COLO829 (cell line): Measurements from ENCODE around the gene MAP7D3.
"Not testable (repeated sequence)": the region's sequence is repeated elsewhere in the genome, so short reads cannot be mapped to it uniquely, and the experiment has no call there.

Source experiments
- DNase-seq: peaks from one replicate; pipeline ENCODE4 v3.0.0; 2012; ENCODE audit warnings: low spot score

The MAP7D3 gene, protein sequence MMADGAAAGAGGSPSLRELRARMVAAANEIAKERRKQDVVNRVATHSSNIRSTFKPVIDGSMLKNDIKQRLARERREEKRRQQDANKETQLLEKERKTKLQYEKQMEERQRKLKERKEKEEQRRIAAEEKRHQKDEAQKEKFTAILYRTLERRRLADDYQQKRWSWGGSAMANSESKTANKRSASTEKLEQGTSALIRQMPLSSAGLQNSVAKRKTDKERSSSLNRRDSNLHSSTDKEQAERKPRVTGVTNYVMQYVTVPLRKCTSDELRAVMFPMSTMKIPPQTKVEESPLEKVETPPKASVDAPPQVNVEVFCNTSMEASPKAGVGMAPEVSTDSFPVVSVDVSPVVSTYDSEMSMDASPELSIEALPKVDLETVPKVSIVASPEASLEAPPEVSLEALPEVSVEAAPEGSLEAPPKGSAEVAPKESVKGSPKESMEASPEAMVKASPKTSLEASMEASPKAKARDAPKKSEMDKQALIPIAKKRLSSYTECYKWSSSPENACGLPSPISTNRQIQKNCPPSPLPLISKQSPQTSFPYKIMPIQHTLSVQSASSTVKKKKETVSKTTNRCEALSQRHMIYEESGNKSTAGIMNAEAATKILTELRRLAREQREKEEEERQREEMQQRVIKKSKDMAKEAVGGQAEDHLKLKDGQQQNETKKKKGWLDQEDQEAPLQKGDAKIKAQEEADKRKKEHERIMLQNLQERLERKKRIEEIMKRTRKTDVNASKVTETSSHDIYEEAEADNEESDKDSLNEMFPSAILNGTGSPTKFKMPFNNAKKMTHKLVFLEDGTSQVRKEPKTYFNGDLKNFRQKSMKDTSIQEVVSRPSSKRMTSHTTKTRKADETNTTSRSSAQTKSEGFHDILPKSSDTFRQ

DNA sequence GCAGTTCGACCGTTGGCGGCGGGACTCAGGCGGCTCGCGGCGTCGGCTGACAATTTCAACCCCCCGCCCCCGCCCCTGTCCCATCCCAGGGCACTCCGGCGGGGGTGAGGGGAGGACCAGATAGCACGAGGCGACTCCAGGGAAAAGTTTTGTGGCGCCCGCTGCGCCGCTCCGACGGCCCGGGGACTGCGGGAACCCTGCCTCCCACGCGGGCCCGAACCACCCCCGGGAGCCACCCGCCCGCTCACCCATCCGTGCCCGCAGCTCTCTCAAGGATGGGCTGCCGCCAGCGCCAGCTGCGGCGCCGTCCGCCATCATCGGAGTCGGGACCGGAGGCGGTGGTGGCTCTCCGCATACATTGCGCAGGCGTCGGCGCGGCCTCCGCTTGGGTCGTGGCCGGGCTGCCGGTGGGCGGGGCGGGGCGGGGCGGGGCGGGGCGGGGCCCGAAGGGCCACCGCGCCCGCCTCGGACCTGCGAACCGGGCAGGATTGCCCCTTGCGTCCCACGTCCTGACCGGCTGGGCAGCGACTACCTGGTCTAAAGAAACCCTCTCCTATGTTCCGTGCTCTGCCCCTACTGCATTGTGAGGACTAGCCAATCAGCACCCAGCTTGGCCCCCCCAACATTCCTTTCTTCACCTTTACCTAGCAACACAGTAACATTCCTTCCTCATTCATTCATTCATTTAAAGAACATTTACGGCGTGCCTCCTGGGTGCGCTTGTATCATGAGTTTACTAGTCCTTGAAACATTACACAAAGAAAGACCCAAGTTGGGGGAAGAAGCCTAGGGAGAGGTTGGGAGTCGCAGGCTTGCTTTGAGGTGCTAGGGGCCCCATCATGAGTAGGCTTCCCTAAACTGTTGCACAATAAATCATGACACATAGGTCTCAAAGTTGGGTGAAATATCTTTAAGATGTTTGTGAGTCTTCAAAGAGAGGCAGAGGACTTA, at the start of gene MAP7D3:
Gene MAP7D3 (minus strand): TSS at position 360 of the 951 bp plus-strand sequence. CDS start 42 bp downstream, at position 318.
- DNase-seq, result peak; percentile 62

DNA sequence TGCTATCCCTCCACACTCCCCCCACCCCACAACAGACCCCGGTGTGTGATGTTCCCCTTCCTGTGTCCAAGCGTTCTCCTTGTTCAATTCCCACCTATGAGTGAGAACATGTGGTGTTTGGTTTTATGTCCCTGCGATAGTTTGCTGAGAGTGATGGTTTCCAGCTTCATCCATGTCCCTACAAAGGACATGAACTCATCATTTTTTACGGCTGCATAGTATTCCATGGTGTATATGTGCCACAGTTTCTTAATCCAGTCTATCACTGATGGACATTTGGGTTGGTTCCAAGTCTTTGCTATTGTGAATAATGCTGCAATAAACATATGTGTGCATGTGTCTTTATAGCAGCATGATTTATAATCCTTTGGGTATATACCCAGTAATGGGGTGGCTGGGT, 49.5 kb upstream of the MAP7D3 start, which contains the start of gene ADGRG4:
Gene ADGRG4 (plus strand): TSS at position 243 of the 400 bp plus-strand sequence. CDS start 7,815 bp downstream, outside the sequence.
- DNase-seq, result not testable (repeated sequence)

DNA sequence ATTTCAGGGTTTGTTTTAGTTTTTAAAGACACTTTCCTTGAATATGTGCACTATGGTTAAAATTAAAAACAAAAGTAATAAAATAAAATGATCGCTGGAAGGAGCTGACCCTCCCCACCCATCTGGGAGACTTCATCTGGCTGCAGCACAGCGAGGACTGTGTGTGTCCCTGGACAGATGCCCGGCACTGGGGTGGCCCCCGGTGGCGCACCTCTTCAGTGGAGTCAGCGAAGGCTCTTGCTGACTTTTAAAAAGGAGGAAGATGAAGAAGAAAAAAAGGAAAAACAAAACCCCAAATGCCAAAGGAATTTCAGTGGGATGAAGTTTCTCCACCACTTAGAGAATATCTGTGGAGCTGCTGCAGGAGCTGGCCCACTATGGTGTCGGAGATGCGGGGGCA, 44.2 kb upstream of the MAP7D3 start:
- DNase-seq, result no peak

DNA sequence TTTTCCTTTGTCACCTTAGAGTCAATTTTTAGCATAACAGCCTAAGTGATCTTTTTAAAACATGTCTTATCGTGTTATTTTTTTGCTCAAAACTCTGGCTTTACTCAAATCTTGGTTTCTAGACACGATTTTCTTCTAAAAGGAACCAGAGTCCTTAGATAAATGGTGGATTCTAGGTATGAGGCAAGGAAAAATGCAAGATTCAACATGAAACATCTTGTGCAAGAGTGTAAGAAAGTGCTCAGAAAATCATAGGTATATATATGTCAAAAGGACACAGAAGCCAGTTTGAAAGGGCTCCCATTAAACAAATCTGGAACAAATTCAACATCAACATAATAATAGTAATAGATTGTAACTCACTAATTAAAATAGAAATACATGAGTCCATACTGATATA, 41.5 kb upstream of the MAP7D3 start:
- no peak for DNase-seq

DNA sequence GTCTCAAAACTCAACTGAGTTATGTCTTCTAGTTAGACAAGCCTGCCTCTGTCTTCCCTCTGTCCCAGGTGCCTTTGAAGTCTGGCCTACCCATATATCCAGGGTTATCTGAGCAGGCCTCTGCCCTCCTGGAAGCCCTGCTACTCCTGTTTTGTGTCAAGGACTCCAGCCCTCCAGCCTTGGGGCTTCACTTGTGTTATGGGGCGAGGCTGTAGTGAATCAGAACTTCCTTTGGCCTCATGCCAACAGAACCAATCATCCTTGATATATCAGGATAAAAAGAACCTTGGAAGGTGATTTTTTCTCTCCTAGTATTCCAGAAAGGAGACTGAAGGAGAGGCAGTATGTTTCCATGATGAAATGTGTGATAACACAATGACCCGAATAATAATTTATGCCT, 40.6 kb upstream of the MAP7D3 start:
- no peak for DNase-seq

DNA sequence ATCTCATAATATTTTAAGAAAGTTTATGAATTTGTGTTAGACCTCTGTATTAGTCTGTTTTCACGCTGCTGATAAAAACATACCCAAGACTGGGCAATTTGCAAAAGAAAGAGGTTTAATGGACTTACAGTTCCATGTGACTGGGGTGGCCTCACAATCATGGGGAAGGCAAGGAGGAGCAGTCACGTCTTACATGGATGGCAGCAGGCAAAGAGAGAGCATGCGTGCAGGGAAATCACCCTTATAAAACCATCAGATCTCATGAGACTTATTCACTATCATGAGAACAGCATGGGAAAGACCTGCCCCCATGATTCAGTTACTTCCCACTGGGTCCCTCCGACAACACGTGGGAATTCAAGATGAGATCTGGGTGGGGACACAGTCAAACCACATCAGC, 35.2 kb upstream of the MAP7D3 start:
- DNase-seq, result not testable (repeated sequence)

DNA sequence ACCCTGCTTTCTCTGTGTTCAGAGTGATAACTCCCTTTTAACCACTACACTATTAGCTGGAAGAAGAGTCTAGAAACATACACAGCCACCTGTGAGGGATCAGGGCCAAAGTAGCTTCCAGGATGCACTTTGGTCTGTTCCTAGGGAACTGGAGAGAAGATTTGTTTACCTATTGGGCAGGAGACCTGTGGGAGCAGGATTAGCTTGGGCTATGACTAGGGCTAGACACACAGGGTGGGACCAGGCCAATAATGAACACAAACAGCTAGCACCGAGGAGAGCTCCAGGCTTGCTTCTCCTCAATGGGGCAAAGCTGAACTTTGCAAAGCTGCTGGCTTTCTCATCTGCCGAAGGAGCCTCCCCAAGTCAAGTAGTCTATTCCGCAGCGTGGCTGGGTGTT, 24.4 kb upstream of the MAP7D3 start:
- no peak for DNase-seq

DNA sequence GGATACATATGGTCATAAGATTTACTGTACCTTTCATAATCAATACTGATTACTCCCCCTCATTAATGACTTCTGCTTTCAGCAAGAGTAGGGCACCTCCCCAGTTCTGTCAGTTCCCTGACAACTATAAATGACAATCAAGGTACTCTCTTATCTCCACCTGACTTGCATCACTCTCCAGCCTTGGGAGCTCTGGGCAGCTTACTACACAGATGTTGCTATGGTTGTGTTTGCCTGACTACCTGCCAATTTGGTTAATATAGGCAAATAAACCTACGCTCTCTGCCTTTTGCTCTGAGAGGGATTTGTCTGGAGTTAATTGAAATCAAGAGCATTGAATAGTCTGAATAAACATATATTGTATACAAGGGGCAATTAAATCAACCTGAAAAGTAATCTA, 22.8 kb upstream of the MAP7D3 start:
- no peak for DNase-seq

DNA sequence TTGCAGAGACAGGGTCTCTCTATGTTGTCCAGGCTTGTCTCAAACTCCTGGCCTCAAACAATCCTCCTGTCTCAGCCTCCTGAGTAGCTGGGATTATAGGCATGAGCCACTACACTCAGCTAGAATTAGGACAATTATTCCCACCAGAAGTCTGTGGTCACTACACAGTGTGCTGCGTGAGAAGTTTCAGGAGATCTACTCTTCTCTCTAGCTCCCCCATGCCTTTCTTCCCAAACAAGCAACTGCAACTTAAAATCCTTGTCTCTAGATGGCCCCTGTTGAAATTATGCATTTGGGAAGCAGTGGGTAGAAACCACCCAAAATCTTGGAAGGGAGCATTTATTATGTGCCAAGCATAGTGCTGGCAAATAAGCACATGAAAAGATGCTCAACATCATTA, 21.1 kb upstream of the MAP7D3 start:
- no peak for DNase-seq

DNA sequence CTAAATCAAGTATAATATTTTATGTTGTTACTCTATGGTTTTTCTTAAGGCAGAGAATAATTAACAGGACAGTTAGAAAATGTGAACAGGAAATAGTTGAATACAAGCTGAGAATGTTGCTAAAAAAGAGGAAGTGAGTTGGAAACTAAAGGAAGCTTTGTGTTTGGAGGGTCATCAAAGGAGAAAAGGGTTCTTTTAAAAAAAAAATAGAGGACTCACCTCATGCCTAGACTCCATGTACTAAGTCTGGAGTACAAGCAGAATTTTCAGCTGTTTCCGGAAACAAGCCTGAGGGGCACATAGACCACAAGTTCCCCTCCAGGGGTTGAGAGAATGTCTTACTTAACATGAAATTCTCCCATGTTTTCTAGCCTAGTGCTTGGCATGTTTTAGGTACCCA, 20.1 kb upstream of the MAP7D3 start:
- DNase-seq, result no peak

DNA sequence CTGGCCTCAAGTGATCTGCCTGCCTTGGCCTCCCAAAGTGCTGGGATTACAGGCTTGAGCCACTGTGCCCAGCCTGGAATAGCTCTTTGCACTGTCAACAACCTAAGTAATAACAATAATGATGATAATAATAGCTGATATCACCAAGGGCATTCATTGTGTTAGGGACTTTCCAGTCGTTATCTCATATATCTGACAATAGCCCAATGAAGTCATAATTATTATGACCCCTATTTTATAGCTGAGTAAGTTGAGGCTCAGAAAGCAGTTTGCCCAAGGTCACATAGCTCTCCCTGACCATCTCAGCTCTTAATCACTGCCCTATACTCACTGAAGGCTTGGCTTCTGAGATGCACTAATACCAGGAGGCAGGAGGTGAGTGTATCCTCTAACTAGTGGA, 18.7 kb upstream of the MAP7D3 start:
- DNase-seq, result no peak

DNA sequence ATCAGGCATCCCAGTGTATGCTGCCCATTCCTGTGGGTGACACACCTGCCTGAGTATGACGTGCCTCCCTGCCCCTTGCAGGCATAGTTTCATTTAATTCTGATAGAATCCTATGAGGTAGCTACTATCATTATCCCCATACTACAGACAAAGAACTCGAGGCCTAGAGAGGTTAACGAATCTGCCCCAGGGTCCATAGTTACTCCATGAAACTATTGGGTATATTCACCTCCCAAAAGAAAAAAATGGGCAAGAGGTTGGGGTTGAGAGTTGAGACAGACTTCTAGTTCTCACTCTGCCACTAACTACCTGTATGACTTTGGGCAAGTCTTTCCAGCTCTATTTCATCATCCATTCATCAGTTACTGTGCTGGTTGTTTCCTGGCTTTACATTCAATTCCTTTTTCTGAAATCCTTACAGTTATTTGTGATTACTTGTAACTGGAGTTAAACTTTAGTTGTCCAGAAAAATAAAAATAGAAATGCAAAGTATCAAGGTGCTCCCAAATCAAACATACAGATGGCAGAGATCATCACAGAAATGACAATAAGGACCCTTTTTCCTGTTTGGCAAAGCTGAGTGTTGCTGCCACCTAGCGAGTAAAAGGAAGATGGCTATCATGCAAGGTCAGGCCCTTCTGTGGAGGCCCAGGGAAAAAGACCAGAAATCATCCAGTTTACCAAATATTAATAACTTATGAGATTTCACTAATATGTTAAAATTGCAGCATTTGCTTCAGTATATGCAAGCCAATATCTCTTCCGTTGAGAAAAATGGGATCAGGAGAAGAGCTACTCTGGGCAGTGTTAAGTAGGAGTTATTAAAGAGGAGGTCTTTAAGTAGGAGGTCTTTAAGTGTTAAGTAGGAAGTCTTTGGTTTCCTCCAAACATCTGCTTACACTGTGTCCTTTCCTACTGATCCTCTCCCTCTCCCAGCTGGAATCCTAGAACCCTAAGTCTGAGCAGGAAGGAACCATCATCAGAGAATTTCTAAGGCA, 17.1 kb upstream of the MAP7D3 start:
- no peak for DNase-seq

DNA sequence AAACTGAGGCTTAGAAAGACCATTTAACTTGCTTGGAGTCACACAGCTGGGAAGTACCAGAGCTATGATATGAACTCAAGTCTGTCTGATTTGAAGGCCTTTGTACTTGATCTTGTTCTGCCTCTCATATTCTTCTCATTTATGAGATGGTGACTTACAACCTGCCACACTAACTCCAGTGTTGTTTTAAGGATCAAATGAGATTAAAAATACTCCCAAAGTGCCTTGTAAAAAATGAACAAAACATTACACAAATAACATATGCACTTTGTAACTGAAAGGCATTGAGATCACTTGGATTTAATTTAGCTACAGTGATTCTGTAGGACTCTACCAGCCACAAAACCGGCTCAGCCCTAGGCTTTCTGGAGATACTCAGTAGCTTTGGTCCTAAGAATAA, 15.6 kb upstream of the MAP7D3 start:
- DNase-seq, result no peak

DNA sequence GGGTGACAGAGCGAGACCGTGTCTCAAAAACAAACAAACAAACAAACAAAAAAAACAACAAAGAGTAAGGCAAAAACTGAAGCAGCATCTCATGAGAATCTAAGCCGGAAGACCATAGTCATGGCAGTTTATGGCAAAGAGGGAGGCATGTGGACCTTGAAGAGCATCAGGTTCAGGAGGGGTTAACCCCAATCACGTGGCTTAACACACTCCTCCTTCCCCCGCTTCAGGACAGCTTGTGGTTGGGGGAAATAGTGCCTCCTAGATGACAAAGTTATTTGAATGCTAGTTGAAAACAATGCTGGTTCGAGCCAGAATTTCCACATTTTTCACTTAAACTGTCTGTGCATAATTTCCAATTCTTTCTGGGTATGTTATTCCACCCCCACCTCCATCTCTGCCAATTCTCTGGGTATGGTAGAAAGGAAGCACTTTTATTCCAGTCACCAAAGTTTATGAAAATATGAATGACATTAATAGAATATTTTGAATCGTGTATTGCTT, 11.7 kb upstream of the MAP7D3 start:
- no peak for DNase-seq

DNA sequence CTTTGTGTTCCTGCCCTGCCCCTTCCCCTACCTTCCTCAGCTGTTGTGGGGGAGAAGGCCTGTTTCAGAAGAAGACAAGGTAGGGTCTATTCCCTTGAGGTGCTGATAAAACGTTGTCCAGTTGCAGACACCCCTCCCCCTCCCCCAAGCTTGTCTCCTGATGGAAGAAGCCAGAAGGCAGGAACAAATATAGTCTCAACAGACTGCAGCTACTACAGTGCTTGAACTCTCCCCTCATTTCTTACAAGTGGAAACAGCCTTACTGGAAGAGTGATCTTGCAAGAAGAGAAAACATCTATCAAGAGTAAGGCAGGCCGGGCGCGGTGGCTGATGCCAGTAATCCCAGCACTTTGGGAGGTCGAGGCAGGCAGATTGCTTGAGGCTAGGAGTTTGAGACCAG, 11.0 kb upstream of the MAP7D3 start:
- DNase-seq, result no peak

DNA sequence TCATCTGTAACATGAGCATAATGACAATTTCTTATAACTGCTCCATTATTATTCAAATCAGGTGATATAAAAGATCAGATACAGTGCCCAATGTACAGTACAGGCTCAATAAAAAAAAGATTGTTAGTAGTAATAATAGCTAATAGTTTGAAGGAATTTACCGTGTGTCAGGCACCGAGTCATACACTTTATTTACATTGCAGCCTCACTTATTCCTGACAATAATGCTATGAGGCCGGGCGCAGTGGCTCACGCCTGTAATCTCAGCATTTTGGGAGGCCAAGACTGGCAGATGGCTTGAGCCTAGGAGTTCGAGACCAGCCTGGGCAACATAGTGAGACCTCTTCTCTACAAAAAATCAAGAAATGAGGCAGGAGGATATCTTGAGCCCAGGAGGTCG, 10.1 kb upstream of the MAP7D3 start:
- no peak for DNase-seq

DNA sequence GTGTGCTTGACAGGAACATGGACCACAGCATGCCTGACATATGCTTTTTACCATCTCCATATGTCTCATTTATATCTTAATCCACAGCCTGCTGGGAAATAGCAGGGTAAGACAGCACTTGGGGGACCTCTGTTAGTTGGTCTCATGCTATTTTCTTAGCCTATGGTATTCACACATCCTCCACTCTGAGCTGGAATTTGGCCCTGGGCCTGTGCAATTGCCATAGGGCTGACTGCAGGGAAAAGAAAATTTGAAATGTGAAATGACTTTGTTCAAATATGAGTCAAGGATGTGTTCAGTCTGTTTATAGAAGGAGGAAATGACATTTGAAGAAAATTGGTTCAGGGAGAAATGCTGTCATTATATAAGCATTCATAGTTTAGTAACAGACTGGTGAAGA, 9.6 kb upstream of the MAP7D3 start:
- no peak for DNase-seq

DNA sequence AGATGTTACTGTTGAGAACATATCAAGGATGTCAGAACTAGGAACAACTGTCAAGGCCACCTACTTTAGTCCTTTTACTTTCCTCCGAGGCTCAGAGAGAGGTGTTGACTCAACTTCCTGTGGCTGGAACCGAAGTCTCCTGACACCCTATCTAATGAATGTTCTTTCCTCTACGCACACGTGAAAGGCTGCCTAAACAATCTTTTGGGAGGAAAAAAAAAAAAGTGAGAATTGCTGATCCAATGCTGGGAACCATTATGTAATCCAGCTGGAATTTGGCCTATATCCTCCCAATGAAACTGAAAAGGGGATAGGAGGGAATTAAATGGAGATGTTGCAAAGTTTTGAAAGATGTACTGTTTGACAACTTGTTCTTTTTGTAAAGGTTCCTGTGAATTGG, 8.3 kb upstream of the MAP7D3 start:
- DNase-seq, result no peak

DNA sequence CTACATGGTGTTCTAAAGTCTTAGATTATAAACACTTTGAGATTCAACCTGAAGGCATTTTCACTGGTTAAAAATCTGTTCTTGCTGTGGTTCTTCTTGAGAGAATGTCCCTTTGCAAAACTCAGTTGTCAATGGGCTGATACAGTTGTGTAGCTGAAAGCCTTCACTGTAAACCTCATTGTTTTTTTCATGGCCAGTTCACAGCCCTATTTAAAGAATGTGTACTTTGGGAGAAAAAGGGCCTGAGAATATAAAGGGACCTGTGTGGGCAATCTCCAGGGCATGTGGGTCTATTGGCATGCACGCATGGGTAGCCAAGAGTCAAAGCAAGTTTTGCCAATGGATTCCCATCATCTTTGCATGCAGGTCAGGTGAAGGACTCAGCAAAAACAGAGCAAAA, 7.8 kb upstream of the MAP7D3 start:
- no peak for DNase-seq

DNA sequence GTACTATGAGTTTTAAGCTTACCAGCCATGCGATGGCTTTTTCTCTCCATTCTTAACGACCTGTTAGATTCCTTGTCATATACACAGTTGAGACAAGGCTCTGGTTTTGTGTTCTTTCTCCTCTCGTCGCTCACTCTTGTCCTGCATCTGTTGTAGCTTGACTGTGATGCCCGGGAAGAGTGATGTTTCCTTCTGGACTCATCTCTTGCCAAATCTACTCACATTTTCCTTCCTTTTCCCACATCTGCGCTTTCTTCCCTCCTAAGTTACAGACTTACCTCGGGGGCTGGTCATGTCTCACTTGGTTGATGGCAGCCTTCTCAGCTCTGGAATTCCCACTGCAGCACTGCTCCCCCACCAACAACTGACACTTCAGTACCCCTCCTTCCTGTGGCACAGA, 4.8 kb upstream of the MAP7D3 start:
- DNase-seq, result no peak

DNA sequence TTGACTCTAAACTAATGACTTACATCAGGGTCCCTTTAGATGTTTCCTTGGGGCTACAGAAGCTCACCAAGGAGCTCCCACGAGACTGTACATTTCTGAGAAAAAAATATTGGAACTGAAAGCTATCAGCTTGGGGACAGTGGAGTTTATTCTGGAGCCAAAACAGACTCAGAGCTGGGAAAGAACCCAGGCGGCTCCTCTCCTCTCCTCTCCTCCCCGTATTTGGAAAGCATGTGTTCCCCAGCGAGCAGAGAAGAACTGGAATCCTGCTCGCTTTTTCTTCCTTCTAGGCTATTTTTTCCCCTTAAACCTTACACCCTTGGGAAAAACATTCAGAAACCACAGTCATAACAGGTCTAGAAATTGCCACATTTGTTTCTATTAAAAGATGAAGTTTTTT, 4.3 kb upstream of the MAP7D3 start:
- DNase-seq, result no peak
